Stimulated activated naive CD8-positive, alpha-beta T cell treated with anti-CD3 and anti-CD28 coated beads, Interleukin-15, Interleukin-2, amounts not matched to agents 100 ng/mL and 50 ng/mL, for 24 hours (primary cell): ENCODE data around the gene CACNA1F.
"Not testable (repeated sequence)": the region's sequence is repeated elsewhere in the genome, so short reads cannot be mapped to it uniquely, and the experiment has no call there.

Experiments used
- H3K27ac Mint-ChIP-seq: one replicate; pipeline ENCODE4 v1.8.0; 2021; ENCODE audit warnings: mild to moderate bottlenecking, mixed read lengths
- H3K27me3 Mint-ChIP-seq: one replicate; pipeline ENCODE4 v1.8.0; 2021; ENCODE audit warnings: mixed read lengths
- H3K36me3 Mint-ChIP-seq: one replicate; pipeline ENCODE4 v1.8.0; 2021; ENCODE audit warnings: low read depth, mixed read lengths
- H3K4me1 Mint-ChIP-seq: one replicate; pipeline ENCODE4 v1.8.0; 2021; ENCODE audit warnings: low read depth, mixed read lengths
- H3K4me3 Mint-ChIP-seq: one replicate; pipeline ENCODE4 v1.8.0; 2021; ENCODE audit warnings: mild to moderate bottlenecking, mixed read lengths
- H3K9me3 Mint-ChIP-seq: one replicate; pipeline ENCODE4 v1.8.0; 2021; ENCODE audit warnings: mixed read lengths

The CACNA1F gene

GRCh38 chrX:49186125-49187027, 46.8 kb downstream of the CACNA1F start, which contains the start of gene PRICKLE3:
TSS of gene PRICKLE3 (minus strand) at chrX:49186373. CDS start at chrX:49186297, 76 bp downstream.
- H3K27me3 Mint-ChIP-seq = no peaks in the 10 kb centered on the region
- H3K9me3 Mint-ChIP-seq = no peaks in the 10 kb centered on the region
- H3K4me1 Mint-ChIP-seq = peaks cover 30% of the 10 kb centered on the region

GRCh38 chrX:49184294-49185281, 48.6 kb downstream of the CACNA1F start:
- H3K36me3 Mint-ChIP-seq = peaks cover 16% of the 10 kb centered on the region
- H3K27ac Mint-ChIP-seq = peak overlapping the region; percentile 82
- H3K27me3 Mint-ChIP-seq = no peaks in the 10 kb centered on the region
- peak overlapping the region; percentile 85 for H3K4me3 Mint-ChIP-seq
- peaks cover 14% of the 10 kb centered on the region for H3K4me1 Mint-ChIP-seq
- no peaks in the 10 kb centered on the region for H3K9me3 Mint-ChIP-seq

More at GRCh38 chrX:49186125-49187027, 46.8 kb downstream of the CACNA1F start, which contains the start of gene PRICKLE3:
- Mint-ChIP-seq H3K27ac (peak within 1 kb of the TSS; percentile 82), H3K4me3 (peak within 1 kb of the TSS; percentile 85), H3K36me3 (peaks cover 7% of the 10 kb centered on the region)

DNA sequence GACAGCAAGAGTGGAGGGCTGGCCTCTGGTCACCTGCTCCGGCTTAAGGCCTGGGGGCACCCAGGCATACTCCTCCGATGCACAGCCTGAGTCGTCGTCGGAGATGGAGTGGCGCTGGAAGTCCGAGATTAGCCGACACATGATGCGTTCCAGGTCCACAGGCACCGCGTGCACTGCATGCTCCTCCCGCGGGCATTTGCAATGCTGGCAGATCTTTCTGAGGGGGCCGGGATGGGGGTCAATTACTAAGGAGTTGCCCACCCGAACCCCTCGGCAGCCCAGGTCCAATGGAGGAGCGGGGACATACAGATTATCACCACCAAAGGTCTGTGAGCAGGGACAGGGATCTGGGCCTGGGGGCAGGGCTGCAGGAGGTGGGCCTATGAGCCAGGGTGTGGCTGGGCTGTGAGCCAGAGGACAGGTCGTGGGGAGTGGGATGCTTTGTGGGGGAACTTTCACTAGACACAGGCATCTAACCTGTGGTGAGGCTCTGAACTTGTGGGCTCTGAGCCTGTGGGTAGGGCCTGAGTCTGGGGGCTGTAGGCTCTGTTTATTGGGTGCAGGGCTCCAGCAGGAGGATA, 49.3 kb downstream of the CACNA1F start:
- H3K4me3 Mint-ChIP-seq = peak overlapping the region; percentile 7
- no peaks in the 10 kb centered on the region for H3K9me3 Mint-ChIP-seq
- H3K4me1 Mint-ChIP-seq = peaks cover 11% of the 10 kb centered on the region
- H3K36me3 Mint-ChIP-seq = peaks cover 16% of the 10 kb centered on the region
- no peaks in the 10 kb centered on the region for H3K27me3 Mint-ChIP-seq
- no peak overlapping the region for H3K27ac Mint-ChIP-seq

DNA sequence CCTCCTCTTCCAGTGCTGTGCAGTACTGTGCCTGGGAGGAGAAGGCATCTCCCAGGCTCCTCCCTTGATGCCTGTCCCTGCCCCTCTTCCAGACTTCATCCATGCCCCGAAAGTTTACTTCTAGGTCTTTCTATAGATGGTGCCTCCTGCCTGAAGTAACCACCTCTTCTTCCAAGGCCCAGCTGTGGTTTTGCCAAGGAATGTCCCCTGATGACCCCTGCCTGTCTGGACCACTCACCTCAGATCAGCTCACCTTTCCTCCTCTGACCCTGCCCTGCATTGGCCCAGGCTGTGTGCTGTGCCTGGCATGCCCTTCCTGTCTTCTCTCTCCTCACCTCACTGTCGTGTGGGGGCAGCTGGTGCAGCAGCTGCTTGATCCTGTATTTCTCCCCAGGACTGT, 53.8 kb downstream of the CACNA1F start:
- Mint-ChIP-seq H3K27ac (no peak overlapping the region), H3K4me1 (peaks cover 13% of the 10 kb centered on the region), H3K27me3 (no peaks in the 10 kb centered on the region), H3K9me3 (no peaks in the 10 kb centered on the region), H3K4me3 (no peak overlapping the region), H3K36me3 (peaks cover 33% of the 10 kb centered on the region)

DNA sequence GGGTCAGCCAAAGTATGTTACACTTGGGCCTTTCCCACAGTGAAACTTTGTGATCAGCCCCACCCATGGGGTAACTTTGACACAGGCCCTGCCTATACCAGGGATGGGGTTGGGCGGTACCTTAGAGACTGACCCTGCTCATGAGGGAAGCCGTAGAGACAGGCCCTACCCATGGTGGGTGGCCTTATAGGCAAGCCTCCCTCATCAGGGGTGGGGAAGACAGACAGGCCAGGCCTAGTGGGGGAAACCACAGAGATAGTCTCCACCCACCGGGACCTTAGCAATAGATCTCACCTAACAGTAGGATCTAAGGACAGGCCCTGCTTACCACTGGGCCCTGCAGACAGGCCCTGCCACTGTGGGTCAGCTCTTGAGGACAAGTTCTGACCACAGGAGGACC, 54.6 kb downstream of the CACNA1F start:
- Mint-ChIP-seq H3K27me3 (no peaks in the 10 kb centered on the region), H3K4me1 (peaks cover 13% of the 10 kb centered on the region), H3K9me3 (no peaks in the 10 kb centered on the region), H3K36me3 (peaks cover 37% of the 10 kb centered on the region), H3K4me3 (no peak overlapping the region), H3K27ac (no peak overlapping the region)

DNA sequence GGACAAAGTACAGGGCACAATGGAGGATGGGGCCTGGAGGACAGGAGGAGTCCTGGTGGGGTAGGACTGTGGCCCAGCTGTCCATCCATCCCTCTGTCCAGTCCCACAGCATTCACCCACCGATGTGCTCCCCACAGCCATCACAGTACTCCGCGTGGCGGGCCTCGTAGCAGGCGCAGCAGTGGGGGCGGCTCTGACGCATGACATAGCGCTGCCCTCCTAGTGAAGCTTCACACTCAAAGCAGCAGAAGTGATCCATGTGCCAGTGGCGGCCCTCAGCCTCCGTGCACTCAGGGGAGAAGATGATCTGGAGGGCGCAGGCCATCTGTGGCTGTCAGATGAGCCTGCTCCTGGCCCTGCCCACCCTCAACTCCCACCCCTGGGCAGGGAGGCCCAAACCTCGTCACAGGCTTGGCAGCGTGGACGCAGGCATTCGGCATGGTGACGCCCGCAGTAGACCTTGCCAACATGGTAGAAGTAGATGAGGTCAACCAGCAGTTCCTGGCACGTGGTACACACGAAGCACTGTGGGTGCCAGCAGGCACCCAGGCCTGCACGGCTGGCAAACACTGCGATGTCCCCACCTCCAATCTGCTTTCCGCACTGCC, 55.2 kb downstream of the CACNA1F start:
- Mint-ChIP-seq H3K36me3 (peaks cover 42% of the 10 kb centered on the region), H3K4me3 (no peak overlapping the region), H3K9me3 (no peaks in the 10 kb centered on the region), H3K4me1 (peaks cover 18% of the 10 kb centered on the region), H3K27me3 (no peaks in the 10 kb centered on the region), H3K27ac (no peak overlapping the region)

GRCh38 chrX:49177338-49177833, 55.8 kb downstream of the CACNA1F start:
- H3K36me3 Mint-ChIP-seq = peaks cover 43% of the 10 kb centered on the region
- no peaks in the 10 kb centered on the region for H3K27me3 Mint-ChIP-seq
- H3K9me3 Mint-ChIP-seq = no peaks in the 10 kb centered on the region
- peak overlapping the region; percentile 67 for H3K27ac Mint-ChIP-seq
- peaks cover 22% of the 10 kb centered on the region for H3K4me1 Mint-ChIP-seq
- no peak overlapping the region for H3K4me3 Mint-ChIP-seq

DNA sequence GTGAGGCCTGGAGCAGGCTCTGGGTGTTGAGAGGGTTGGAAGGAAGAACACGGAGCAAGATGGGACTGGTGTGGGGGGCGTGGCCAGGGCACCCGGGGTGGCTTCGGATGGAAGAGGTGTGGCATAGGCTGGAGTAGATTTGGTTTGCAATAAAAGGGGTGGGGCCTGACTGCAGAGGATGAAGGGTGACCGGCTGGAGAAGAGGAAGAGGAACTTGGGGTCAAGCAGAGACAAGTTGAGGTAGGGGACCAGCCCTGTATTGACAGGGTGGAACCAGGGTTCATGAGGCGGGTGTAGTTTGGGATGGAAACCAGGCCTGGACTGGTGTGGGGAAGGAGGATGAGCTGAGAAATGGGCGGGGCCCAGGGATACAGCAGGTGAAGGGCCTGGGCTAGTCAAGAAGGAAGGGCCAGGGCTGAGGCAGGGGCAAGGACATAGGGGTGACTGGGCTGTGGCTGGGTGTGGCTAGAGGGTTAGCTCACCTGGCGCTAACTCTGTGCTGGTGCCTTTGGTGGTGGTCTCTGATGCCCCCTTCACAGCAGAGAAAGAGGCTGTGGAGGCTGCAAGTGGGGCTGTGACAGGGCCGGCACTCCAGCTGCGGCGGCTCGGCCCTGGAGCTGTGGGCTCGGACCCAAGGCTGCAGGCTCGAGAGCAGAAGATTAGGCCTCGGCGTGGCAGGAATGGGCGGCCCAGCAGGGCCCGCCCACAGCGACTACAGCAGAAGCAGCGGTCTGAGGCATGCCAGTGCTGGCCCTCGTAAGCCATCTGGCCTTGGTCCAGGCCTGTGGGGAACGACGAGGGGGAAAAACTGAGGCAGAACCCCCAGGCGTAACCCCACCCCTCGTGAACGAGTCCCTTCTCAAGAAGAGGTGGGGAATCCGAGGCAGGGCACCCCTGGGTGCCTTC, 56.5 kb downstream of the CACNA1F start:
- no peak overlapping the region for H3K4me3 Mint-ChIP-seq
- no peaks in the 10 kb centered on the region for H3K9me3 Mint-ChIP-seq
- H3K27ac Mint-ChIP-seq = peak overlapping the region; percentile 55
- H3K4me1 Mint-ChIP-seq = peaks cover 24% of the 10 kb centered on the region
- H3K36me3 Mint-ChIP-seq = peaks cover 39% of the 10 kb centered on the region
- H3K27me3 Mint-ChIP-seq = no peaks in the 10 kb centered on the region

GRCh38 chrX:49175435-49176274, 57.5 kb downstream of the CACNA1F start:
- H3K27ac Mint-ChIP-seq = no peak overlapping the region
- H3K4me1 Mint-ChIP-seq = peaks cover 24% of the 10 kb centered on the region
- H3K9me3 Mint-ChIP-seq = no peaks in the 10 kb centered on the region
- no peak overlapping the region for H3K4me3 Mint-ChIP-seq
- H3K27me3 Mint-ChIP-seq = no peaks in the 10 kb centered on the region
- H3K36me3 Mint-ChIP-seq = peaks cover 36% of the 10 kb centered on the region

GRCh38 chrX:49174723-49175122, 58.4 kb downstream of the CACNA1F start:
- no peaks in the 10 kb centered on the region for H3K9me3 Mint-ChIP-seq
- H3K27me3 Mint-ChIP-seq = no peaks in the 10 kb centered on the region
- H3K36me3 Mint-ChIP-seq = peaks cover 30% of the 10 kb centered on the region
- peaks cover 24% of the 10 kb centered on the region for H3K4me1 Mint-ChIP-seq
- H3K4me3 Mint-ChIP-seq = peak overlapping the region; percentile 17
- no peak overlapping the region for H3K27ac Mint-ChIP-seq

DNA sequence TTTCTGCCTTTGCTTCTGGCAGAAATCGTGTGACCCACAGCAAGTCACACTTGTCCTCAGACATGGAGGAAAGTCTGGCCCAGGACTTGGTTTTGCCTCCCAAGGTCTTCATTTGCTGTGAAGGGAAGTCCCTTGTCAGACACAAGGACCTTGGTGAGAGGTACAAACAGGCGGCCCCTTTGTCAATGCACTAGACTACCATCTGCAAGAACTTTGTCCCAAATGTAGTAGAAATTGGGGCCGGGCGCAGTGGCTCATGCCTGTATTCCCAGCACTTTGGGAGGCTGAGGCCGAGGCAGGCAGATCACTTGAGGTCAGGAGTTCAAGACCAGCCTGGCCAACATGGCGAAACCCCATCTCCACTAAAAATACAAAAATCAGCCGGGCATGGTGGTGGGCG, 59.6 kb downstream of the CACNA1F start:
- peak overlapping the region; percentile 21 for H3K27ac Mint-ChIP-seq
- H3K4me1 Mint-ChIP-seq = peaks cover 31% of the 10 kb centered on the region
- peak overlapping the region; percentile 89 for H3K4me3 Mint-ChIP-seq
- not testable (repeated sequence) for H3K9me3 Mint-ChIP-seq, H3K27me3 Mint-ChIP-seq
- H3K36me3 Mint-ChIP-seq = peaks cover 30% of the 10 kb centered on the region

GRCh38 chrX:49172280-49172780, 60.8 kb downstream of the CACNA1F start:
- peaks cover 42% of the 10 kb centered on the region for H3K4me1 Mint-ChIP-seq
- H3K4me3 Mint-ChIP-seq = peak overlapping the region; percentile 89
- H3K27ac Mint-ChIP-seq = peak overlapping the region; percentile 93
- no peaks in the 10 kb centered on the region for H3K9me3 Mint-ChIP-seq
- peaks cover 27% of the 10 kb centered on the region for H3K36me3 Mint-ChIP-seq
- no peaks in the 10 kb centered on the region for H3K27me3 Mint-ChIP-seq
